Measurements from ENCODE around the gene TNRC6C. TPM values are rescaled to one million over a fixed set of nuclear protein-coding genes. Genes with fewer than 3 reads are reported as not detected.
A peak's percentile ranks its signal among the peaks of the same experiment; 100 is the strongest.

The TNRC6C gene
- total and polyA plus RNA-seq, 2 experiments from 2014 or later, result 10.1 to 16.6 TPM

DNA sequence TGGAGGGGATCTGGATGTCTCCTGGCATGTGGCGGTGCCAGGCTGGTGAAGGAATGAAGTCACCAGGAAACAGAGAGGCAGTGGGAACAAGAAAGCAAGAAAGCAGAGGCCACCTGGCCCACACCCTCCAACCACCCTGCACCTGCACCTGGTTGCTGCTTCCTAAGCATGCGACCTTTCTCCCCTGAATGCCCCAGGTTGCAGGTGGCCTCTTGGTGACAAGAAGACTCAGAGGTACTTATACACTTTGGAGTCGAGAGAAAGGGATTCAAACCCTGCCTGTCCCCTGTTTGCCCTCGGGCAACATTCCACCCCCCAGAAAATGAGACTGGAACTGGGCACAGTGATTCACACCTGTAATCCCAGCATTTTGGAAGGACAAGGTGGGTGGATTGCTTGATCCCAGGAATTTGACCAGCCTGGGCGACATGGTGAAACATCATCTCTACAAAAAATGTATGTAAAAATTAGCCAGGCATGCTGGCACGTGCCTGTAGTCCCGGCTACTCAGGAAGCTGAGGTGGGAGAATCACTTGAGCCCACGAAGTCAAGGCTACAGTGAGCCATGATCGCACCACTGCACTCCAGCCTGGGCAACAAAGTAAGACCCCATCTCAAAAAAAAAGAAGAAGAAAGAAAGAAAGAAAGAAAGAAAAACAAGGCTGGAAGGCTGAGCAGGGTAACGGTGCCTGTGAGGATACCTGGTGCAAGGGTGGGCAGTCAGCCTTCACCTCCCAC lies 34.6 kb upstream of the TNRC6C start:
- ATAC-seq, result peak; percentile 4; the same call in 2 of the 3 replicates
- Mint-ChIP-seq H3K27me3 (ENCODE audit: insufficient read depth, low read depth, poor library complexity) (peaks cover 37% of the 10 kb centered on the region), H3K36me3 (ENCODE audit: low read depth) (peaks cover 12% of the 10 kb centered on the region), H3K4me1 (peaks cover 56% of the 10 kb centered on the region), H3K4me3 (peak overlapping the region; percentile 47; the same call in 1 of the 3 replicates), H3K9me3 (peaks cover 14% of the 10 kb centered on the region), H3K27ac (peak overlapping the region; percentile 13; the same call in 1 of the 2 replicates)
- Histone ChIP-seq H3K36me3 (ENCODE audit: insufficient read depth) (no peaks in the 10 kb centered on the region), H3K79me2 (replicated peaks; ENCODE audit: insufficient read depth) (no peaks in the 10 kb centered on the region), H3K9me2 (ENCODE audit: insufficient read depth) (0 out of 2 replicates have a peak, but pooled peaks cover under 1% of the 10 kb centered on the region), H3K4me2 (peak overlapping the region; percentile 76), H3K4me1 (ENCODE audit: insufficient read depth) (peaks cover 46% of the 10 kb centered on the region), H3K27me3 (ENCODE audit: insufficient read depth) (peaks cover 5% of the 10 kb centered on the region; the same call in 1 of the 2 replicates), H3F3A (replicated peaks; ENCODE audit: low read depth) (peaks cover 4% of the 10 kb centered on the region; the same call in 1 of the 2 replicates), H3K4me3 (peak overlapping the region; percentile 37; the same call in 1 of the 2 replicates), H4K20me1 (replicated peaks; ENCODE audit: insufficient read depth) (no peaks in the 10 kb centered on the region), H2AFZ (no peak overlapping the region), H3K27ac (ENCODE audit: low read depth) (peak overlapping the region; percentile 55; the same call in 1 of the 2 replicates)
- DNase-seq (ENCODE audit: low spot score), result no peak
- TF ChIP-seq EZH2 (IDR thresholded peaks at IDR 0.05; ENCODE audit: low read depth, unreplicated experiment), result no peak
- TF ChIP-seq, protein P1, sequence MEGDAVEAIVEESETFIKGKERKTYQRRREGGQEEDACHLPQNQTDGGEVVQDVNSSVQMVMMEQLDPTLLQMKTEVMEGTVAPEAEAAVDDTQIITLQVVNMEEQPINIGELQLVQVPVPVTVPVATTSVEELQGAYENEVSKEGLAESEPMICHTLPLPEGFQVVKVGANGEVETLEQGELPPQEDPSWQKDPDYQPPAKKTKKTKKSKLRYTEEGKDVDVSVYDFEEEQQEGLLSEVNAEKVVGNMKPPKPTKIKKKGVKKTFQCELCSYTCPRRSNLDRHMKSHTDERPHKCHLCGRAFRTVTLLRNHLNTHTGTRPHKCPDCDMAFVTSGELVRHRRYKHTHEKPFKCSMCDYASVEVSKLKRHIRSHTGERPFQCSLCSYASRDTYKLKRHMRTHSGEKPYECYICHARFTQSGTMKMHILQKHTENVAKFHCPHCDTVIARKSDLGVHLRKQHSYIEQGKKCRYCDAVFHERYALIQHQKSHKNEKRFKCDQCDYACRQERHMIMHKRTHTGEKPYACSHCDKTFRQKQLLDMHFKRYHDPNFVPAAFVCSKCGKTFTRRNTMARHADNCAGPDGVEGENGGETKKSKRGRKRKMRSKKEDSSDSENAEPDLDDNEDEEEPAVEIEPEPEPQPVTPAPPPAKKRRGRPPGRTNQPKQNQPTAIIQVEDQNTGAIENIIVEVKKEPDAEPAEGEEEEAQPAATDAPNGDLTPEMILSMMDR (conservative IDR thresholded peaks at IDR 0.05; ENCODE audit: low read depth in 2 of 2), result no peak
- no peak for TF ChIP-seq ZNF331 (CRISPR knock-in tag; IDR thresholded peaks at IDR 0.05; ENCODE audit: low read depth)
- TF ChIP-seq CREB1 (CRISPR knock-in tag; IDR thresholded peaks at IDR 0.05; ENCODE audit: low read depth), result no peak
- no peak for TF ChIP-seq EZH2phosphoT487 (IDR thresholded peaks at IDR 0.05; ENCODE audit: unreplicated experiment)
- TF ChIP-seq NANOG (IDR thresholded peaks at IDR 0.05; ENCODE audit: borderline replicate concordance), result no peak
- TF ChIP-seq ZNF114 (CRISPR knock-in tag; IDR thresholded peaks at IDR 0.05), result no peak
- TF ChIP-seq, protein P2, sequence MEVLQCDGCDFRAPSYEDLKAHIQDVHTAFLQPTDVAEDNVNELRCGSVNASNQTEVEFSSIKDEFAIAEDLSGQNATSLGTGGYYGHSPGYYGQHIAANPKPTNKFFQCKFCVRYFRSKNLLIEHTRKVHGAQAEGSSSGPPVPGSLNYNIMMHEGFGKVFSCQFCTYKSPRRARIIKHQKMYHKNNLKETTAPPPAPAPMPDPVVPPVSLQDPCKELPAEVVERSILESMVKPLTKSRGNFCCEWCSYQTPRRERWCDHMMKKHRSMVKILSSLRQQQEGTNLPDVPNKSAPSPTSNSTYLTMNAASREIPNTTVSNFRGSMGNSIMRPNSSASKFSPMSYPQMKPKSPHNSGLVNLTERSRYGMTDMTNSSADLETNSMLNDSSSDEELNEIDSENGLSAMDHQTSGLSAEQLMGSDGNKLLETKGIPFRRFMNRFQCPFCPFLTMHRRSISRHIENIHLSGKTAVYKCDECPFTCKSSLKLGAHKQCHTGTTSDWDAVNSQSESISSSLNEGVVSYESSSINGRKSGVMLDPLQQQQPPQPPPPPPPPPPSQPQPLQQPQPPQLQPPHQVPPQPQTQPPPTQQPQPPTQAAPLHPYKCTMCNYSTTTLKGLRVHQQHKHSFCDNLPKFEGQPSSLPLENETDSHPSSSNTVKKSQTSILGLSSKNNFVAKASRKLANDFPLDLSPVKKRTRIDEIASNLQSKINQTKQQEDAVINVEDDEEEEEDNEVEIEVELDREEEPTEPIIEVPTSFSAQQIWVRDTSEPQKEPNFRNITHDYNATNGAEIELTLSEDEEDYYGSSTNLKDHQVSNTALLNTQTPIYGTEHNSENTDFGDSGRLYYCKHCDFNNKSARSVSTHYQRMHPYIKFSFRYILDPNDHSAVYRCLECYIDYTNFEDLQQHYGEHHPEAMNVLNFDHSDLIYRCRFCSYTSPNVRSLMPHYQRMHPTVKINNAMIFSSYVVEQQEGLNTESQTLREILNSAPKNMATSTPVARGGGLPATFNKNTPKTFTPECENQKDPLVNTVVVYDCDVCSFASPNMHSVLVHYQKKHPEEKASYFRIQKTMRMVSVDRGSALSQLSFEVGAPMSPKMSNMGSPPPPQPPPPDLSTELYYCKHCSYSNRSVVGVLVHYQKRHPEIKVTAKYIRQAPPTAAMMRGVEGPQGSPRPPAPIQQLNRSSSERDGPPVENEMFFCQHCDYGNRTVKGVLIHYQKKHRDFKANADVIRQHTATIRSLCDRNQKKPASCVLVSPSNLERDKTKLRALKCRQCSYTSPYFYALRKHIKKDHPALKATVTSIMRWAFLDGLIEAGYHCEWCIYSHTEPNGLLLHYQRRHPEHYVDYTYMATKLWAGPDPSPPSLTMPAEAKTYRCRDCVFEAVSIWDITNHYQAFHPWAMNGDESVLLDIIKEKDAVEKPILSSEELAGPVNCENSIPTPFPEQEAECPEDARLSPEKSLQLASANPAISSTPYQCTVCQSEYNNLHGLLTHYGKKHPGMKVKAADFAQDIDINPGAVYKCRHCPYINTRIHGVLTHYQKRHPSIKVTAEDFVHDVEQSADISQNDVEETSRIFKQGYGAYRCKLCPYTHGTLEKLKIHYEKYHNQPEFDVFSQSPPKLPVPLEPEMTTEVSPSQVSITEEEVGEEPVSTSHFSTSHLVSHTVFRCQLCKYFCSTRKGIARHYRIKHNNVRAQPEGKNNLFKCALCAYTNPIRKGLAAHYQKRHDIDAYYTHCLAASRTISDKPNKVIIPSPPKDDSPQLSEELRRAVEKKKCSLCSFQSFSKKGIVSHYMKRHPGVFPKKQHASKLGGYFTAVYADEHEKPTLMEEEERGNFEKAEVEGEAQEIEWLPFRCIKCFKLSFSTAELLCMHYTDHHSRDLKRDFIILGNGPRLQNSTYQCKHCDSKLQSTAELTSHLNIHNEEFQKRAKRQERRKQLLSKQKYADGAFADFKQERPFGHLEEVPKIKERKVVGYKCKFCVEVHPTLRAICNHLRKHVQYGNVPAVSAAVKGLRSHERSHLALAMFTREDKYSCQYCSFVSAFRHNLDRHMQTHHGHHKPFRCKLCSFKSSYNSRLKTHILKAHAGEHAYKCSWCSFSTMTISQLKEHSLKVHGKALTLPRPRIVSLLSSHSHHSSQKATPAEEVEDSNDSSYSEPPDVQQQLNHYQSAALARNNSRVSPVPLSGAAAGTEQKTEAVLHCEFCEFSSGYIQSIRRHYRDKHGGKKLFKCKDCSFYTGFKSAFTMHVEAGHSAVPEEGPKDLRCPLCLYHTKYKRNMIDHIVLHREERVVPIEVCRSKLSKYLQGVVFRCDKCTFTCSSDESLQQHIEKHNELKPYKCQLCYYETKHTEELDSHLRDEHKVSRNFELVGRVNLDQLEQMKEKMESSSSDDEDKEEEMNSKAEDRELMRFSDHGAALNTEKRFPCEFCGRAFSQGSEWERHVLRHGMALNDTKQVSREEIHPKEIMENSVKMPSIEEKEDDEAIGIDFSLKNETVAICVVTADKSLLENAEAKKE (CRISPR knock-in tag; IDR thresholded peaks at IDR 0.05), result no peak

All from GM23338 (cell line).